Vagina (tissue), 2 donors: ENCODE data around the gene CCNDBP1. TPM values are rescaled to one million over a fixed set of nuclear protein-coding genes. Genes with fewer than 3 reads are reported as not detected.
A peak's percentile ranks its signal among the peaks of the same experiment; 100 is the strongest.

Experiments used
- DNase-seq, 2 donors: peaks; one replicate each; pipeline ENCODE4 v3.0.0-alpha.2; 2017; ENCODE audit errors: extremely low spot score in 2 of 2
- H3K27ac ChIP-seq: fragments of 200-600 bp; sonication (generic); one replicate; pipeline ENCODE4 v1.5.1; 2019
- H3K27me3 ChIP-seq: fragments of 200-600 bp; sonication (generic); one replicate; pipeline ENCODE4 v1.5.1; 2019
- H3K36me3 ChIP-seq, 2 donors: fragments of 200-600 bp; sonication (generic); one replicate each; pipeline ENCODE4 v1.5.1; 2017 to 2019
- H3K4me1 ChIP-seq: fragments of 200-600 bp; sonication (generic); one replicate; pipeline ENCODE4 v1.5.1; 2019
- H3K4me3 ChIP-seq, 2 donors: fragments of 200-600 bp; sonication (generic); 1 replicate in 1 of 2; 2 replicates in 1 of 2; pipeline ENCODE4 v1.5.1; 2016 to 2019
- H3K9me3 ChIP-seq: fragments of 200-600 bp; sonication (generic); one replicate; pipeline ENCODE4 v1.5.1; 2019
- POLR2A ChIP-seq, 2 donors: fragments of 450-650 bp; IDR thresholded peaks; one replicate each; pipeline ENCODE4 v1.6.1; 2017; ENCODE audit warnings: antibody characterized with exemption in 2 of 2, mild to moderate bottlenecking in 2 of 2, moderate library complexity in 2 of 2
- POLR2AphosphoS5 ChIP-seq, 2 donors: sonication (generic); formaldehyde crosslinking; IDR thresholded peaks; one replicate each; pipeline ENCODE4 v1.9.0; 2017; ENCODE audit warnings: antibody characterized with exemption in 2 of 2, mild to moderate bottlenecking in 2 of 2, low read depth in 1 of 2; ENCODE audit not compliant: insufficient read depth in 1 of 2
- intact Hi-C: fragments of 100-400 bp; cut with DNase I; formaldehyde crosslinking; loops from one replicate; pipeline ENCODE4 v1.15.1; 2023
- total RNA-seq: library from RNA; depleted of rRNA; stranded (reverse); fragments of >200 nt; gene quantifications from one replicate; pipeline ENCODE4 v1.2.3, GENCODE V29; 2016
- TF ChIP-seq, protein P1 (sequence below), 3 experiments: fragments of 450-650 bp in 2 of 3; fragments of 200-600 bp in 1 of 3; sonication (generic) in 1 of 3; IDR thresholded peaks; one replicate each; pipeline ENCODE4 v1.5.1; 2017 to 2019; ENCODE audit warnings: antibody characterized with exemption in 3 of 3, mild to moderate bottlenecking in 2 of 3, moderate library complexity in 2 of 3

Gene CCNDBP1
- total RNA-seq, 1 donor from 2014 or later: 43.2 TPM

DNA sequence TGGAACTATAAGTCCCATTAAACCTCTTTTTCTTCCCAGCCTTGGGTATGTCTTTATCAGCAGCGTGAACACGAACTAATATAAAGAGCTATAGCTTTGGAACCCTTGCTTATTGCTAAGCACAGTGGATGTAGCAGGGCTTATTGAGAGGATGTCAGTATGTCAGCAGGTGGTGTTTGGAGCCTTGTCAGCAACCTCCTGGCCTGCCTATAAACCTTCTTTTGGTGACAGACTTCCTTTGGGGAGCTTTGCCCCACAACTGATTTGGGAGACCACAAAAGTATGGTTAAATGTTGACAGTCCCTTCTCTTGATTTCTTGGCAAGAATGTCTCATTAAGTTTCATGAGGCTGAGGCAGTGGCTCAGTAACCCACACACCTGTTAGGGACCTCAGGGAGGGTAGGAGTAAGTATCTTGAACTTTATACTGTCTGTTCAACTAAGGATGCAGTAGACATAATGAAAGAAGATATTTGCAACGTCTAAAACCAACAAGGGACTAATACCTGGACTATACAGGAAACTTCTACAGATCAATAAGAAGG is 14.8 kb downstream of the CCNDBP1 start:
- no peak overlapping the region for H3K4me3 ChIP-seq
- intact Hi-C loops: no loop called here
- no peak for TF ChIP-seq POLR2A (IDR thresholded peaks at IDR 0.05)

DNA sequence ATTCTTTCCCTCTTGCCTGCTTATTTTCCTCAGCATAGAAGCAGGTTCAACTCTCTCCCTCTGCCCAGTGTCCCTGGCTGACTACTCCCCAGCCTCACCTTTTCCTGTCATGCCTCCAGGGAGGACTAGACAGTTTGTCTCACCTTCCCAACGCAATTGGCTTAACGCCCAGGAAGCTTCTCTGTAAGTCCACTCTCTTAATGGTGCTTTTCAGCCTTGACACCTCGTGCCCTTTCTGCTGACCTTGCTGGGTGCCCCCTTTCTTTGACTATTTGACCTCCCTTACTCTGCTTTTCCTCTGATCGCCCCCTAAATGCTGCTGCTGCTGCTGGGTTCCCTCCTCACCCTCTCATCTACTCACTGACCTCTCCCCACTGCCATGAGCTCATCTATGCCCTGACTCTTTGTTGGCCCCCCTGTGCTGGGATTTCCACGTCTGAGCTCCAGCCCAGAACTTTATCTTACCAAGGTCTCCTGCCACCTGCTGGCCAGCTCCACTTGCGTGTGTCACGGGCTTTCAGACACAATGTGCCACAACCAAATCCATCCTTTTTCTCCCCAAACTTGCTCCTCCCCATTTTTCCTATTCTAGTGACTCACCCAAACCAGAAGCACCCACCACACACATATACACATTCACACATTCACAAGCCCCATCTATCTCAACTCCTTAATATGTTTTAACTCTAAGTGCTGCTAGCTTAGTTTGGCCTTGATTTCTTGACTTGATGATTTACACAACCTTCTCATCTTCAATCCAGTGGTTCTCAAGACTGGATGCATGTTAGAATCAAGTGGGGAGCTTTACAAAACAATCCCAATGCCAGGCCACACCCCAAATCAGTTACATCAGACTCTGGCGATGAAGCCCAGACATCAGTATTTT is 19.1 kb downstream of the CCNDBP1 start:
- Histone ChIP-seq H3K9me3 (no peaks in the 10 kb centered on the region), H3K4me1 (no peaks in the 10 kb centered on the region), H3K27me3 (no peaks in the 10 kb centered on the region), H3K27ac (no peak overlapping the region), H3K36me3 (no peaks in the 10 kb centered on the region), H3K4me3 (no peak overlapping the region)
- no peak for DNase-seq
- intact Hi-C loops: no loop called here
- no peak for TF ChIP-seq POLR2A (IDR thresholded peaks at IDR 0.05)
- TF ChIP-seq, protein P1, sequence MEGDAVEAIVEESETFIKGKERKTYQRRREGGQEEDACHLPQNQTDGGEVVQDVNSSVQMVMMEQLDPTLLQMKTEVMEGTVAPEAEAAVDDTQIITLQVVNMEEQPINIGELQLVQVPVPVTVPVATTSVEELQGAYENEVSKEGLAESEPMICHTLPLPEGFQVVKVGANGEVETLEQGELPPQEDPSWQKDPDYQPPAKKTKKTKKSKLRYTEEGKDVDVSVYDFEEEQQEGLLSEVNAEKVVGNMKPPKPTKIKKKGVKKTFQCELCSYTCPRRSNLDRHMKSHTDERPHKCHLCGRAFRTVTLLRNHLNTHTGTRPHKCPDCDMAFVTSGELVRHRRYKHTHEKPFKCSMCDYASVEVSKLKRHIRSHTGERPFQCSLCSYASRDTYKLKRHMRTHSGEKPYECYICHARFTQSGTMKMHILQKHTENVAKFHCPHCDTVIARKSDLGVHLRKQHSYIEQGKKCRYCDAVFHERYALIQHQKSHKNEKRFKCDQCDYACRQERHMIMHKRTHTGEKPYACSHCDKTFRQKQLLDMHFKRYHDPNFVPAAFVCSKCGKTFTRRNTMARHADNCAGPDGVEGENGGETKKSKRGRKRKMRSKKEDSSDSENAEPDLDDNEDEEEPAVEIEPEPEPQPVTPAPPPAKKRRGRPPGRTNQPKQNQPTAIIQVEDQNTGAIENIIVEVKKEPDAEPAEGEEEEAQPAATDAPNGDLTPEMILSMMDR (IDR thresholded peaks at IDR 0.05): peak; percentile 14 to 30 (median 22)

More for the DNA sequence above, 14.8 kb downstream of the CCNDBP1 start:
- H3K27ac ChIP-seq: no peak overlapping the region
- no peak for DNase-seq
- H3K4me1 ChIP-seq: no peaks in the 10 kb centered on the region
- H3K36me3 ChIP-seq: peaks cover 0 to 19% of the 10 kb centered on the region in 2 donors
- no peaks in the 10 kb centered on the region for H3K27me3 ChIP-seq
- no peaks in the 10 kb centered on the region for H3K9me3 ChIP-seq

DNA sequence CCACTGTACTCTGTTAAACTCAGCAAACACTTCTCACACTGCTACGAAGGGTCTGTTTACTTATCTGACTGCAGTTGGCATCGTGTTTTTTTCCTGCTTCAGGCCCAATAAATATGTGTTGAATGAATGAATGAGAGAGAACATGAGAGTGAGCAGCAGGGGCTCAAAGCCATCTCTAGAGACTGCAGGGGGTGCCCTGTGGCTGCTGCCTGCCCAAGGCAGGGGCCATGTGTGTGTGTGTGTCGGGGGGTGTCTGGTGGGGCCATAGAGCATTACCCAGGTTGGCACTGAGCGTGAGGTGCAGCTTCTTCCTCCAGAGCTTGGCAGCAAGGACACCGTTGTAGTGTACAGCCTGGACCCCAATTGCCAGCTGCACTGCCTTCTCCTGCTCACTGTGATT is 20.9 kb downstream of the CCNDBP1 start:
- Histone ChIP-seq H3K4me1 (no peaks in the 10 kb centered on the region), H3K27me3 (no peaks in the 10 kb centered on the region), H3K36me3 (no peaks in the 10 kb centered on the region), H3K27ac (no peak overlapping the region), H3K9me3 (no peaks in the 10 kb centered on the region), H3K4me3 (no peak overlapping the region)
- DNase-seq: peak in 1 of 2 donors; percentile 55
- intact Hi-C loops: no loop called here
- no peak for TF ChIP-seq POLR2AphosphoS5 (IDR thresholded peaks at IDR 0.05; ENCODE audit: insufficient read depth in 1 of 2, low read depth in 1 of 2)
- no peak for TF ChIP-seq POLR2A (IDR thresholded peaks at IDR 0.05)
- TF ChIP-seq, protein P1 (IDR thresholded peaks at IDR 0.05): no peak

DNA sequence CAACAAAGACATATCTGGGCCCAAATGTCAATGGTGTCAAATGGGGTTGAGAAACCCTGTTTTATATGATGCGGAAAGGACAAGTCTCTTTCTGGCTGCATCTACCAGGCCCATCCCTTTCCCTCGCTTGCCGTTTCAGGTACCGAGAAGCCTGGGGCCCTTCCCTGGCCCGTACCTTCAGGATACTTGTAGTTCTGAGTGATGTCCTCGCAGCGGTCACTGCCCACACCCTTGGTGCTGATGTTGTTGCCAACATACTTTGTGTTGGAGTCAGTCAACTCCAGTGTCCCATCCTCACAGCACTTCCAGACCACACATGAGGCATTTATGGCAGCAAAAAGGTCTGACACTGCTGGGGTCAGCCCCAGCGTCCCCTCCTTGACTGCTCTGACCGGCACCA is 21.8 kb downstream of the CCNDBP1 start:
- TF ChIP-seq POLR2A (IDR thresholded peaks at IDR 0.05): no peak
- no peak for TF ChIP-seq POLR2AphosphoS5 (IDR thresholded peaks at IDR 0.05; ENCODE audit: insufficient read depth in 1 of 2, low read depth in 1 of 2)
- TF ChIP-seq, protein P1 (IDR thresholded peaks at IDR 0.05): no peak
- no peaks in the 10 kb centered on the region for H3K9me3 ChIP-seq
- DNase-seq: no peak
- intact Hi-C loops: no loop called here
- H3K27ac ChIP-seq: no peak overlapping the region
- H3K27me3 ChIP-seq: no peaks in the 10 kb centered on the region
- no peaks in the 10 kb centered on the region for H3K4me1 ChIP-seq
- no peak overlapping the region for H3K4me3 ChIP-seq
- no peaks in the 10 kb centered on the region for H3K36me3 ChIP-seq

DNA sequence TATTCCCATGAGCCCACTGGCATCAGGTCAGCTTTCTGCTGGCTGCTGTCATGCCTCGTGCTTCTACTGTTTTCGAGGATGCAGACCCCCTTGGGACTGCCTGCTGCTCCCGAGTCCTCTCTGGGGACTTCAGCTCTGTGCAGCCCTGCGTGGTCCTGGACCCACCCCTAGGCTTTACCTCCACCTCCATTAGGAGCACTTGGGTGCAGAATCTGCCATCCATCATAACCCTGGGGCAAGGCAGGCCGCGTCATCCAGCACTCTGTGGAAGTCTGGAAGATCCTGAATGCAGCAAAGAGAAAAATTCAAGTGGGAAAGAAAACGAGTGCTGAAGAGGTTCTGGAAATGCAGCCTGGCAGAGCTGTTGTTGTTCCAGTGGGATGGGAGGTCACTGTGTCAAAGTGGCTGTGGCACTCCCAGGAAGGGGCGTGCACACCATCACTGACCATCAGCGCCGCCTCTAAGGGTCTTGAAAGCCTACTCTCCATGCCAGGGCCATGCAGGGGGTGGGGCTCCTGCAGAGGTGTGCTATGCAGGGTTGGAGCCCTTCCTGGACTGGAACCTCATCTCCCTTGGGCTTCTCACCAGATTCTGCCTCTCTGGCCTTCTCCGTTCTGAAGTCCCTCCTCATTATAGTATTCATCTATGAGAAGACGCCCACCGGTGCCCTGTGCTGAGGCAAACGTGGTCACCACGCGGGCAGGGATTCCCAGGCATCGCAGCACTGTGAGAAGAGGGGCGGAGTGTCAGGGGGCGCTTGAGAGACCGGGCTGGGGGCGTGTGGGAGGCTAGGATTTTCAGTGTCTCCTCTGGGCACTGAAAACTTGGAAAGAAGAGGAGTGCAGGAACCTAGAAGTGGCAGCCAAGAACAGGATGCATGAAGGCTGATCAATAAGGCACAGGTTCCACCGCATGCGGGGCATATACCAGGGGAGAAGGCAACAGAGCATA is 23.1 kb downstream of the CCNDBP1 start:
- Histone ChIP-seq H3K36me3 (no peaks in the 10 kb centered on the region), H3K27ac (no peak overlapping the region), H3K4me1 (no peaks in the 10 kb centered on the region), H3K9me3 (no peaks in the 10 kb centered on the region), H3K4me3 (no peak overlapping the region), H3K27me3 (no peaks in the 10 kb centered on the region)
- TF ChIP-seq, protein P1 (IDR thresholded peaks at IDR 0.05): no peak
- TF ChIP-seq POLR2AphosphoS5 (IDR thresholded peaks at IDR 0.05; ENCODE audit: insufficient read depth in 1 of 2, low read depth in 1 of 2) (no peak), POLR2A (IDR thresholded peaks at IDR 0.05) (no peak)
- no peak for DNase-seq
- intact Hi-C loops: no loop called here
